GM19239 (cell line): ENCODE results near the gene B3GNT3.
"Not testable (repeated sequence)": the region's sequence is repeated elsewhere in the genome, so short reads cannot be mapped to it uniquely, and the experiment has no call there.

ENCODE experiments used
- DNase-seq: peaks from one replicate; pipeline ENCODE4 v3.0.0; 2011; ENCODE audit warnings: low spot score; ENCODE audit not compliant: insufficient read length
- FAIRE-seq: peaks from 2 replicates; lab custom pipeline; 2011; peaks lifted over from hg19 to GRCh38; lab: Jason Lieb, UNC

Gene B3GNT3

GRCh38 chr19:17796013-17796837, 1.3 kb downstream of the B3GNT3 start:
- no peak for FAIRE-seq
- DNase-seq, result no peak

GRCh38 chr19:17796838-17797423, 2.0 kb downstream of the B3GNT3 start:
- no peak for FAIRE-seq
- no peak for DNase-seq

GRCh38 chr19:17797424-17798201, 2.7 kb downstream of the B3GNT3 start:
- DNase-seq (no peak), FAIRE-seq (no peak)

- not testable (repeated sequence) for DNase-seq, FAIRE-seq
Measured at GRCh38 chr19:17798599-17798998, 3.7 kb downstream of the B3GNT3 start.

- DNase-seq (no peak), FAIRE-seq (no peak)
Measured at GRCh38 chr19:17802137-17802858, 7.4 kb downstream of the B3GNT3 start.

GRCh38 chr19:17803264-17803896, 8.4 kb downstream of the B3GNT3 start:
- DNase-seq (no peak), FAIRE-seq (no peak)

- no peak for FAIRE-seq
- DNase-seq, result no peak
Measured at GRCh38 chr19:17805427-17805826, 10.5 kb downstream of the B3GNT3 start.

GRCh38 chr19:17806945-17807344, 12.0 kb downstream of the B3GNT3 start:
- no peak for FAIRE-seq
- no peak for DNase-seq

GRCh38 chr19:17807731-17808316, 12.9 kb downstream of the B3GNT3 start:
- DNase-seq, result no peak
- no peak for FAIRE-seq

- no peak for FAIRE-seq
Measured at GRCh38 chr19:17811103-17811502, 16.2 kb downstream of the B3GNT3 start.

GRCh38 chr19:17811681-17812080, 16.7 kb downstream of the B3GNT3 start:
- no peak for FAIRE-seq
- DNase-seq, result no peak

More at GRCh38 chr19:17811103-17811502, 16.2 kb downstream of the B3GNT3 start:
- no peak for DNase-seq

GRCh38 chr19:17812099-17812498, 17.2 kb downstream of the B3GNT3 start:
- FAIRE-seq (no peak), DNase-seq (no peak)

- FAIRE-seq (no peak), DNase-seq (no peak)
Measured at GRCh38 chr19:17817668-17818363, 22.9 kb downstream of the B3GNT3 start.

- FAIRE-seq (no peak), DNase-seq (no peak)
Measured at GRCh38 chr19:17821190-17821589, 26.3 kb downstream of the B3GNT3 start, which contains the start of gene INSL3. INSL3 (minus strand) TSS chr19:17821519; CDS start chr19:17821506, 13 bp downstream.

GRCh38 chr19:17824339-17824738, 29.4 kb downstream of the B3GNT3 start:
- DNase-seq (no peak), FAIRE-seq (no peak)

GRCh38 chr19:17826508-17827056, 31.6 kb downstream of the B3GNT3 start:
- FAIRE-seq, result no peak
- DNase-seq, result no peak

GRCh38 chr19:17829855-17830566, 35.1 kb downstream of the B3GNT3 start:
- no peak for FAIRE-seq
- no peak for DNase-seq
